Testis (tissue), 2 donors: ENCODE measurements around the gene FYB1.

Source experiments
- POLR2A ChIP-seq: fragments of 450-650 bp; IDR thresholded peaks from one replicate; pipeline ENCODE4 v1.6.1; 2017; ENCODE audit warnings: antibody characterized with exemption, mild to moderate bottlenecking, moderate library complexity
- TF ChIP-seq, protein P1 (sequence below), 3 experiments: fragments of 450-650 bp in 2 of 3; fragments of 200-600 bp in 1 of 3; sonication (generic) in 1 of 3; IDR thresholded peaks; one replicate each; pipeline ENCODE4 v1.5.1; 2016 to 2019; ENCODE audit warnings: antibody characterized with exemption in 3 of 3, mild to moderate bottlenecking in 2 of 3, moderate library complexity in 1 of 3

DNA sequence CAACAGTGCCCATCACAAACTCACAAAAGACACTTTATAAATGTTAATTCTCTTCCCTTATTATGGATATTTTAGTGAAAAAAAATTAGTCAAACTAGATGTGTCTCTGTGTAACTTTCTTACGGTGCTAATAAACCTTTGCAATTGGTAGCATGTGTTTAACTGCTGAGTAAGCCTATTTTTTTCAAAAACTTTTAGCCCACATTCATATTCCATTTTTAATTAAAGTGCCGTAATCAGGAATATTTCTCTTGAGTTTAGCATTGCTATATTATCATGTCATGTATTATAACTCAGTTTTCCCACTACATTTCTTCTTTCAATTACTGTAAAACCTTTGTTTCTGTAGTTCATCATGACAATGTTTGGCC lies 51.4 kb downstream of the FYB1 start:
- TF ChIP-seq, protein P1, sequence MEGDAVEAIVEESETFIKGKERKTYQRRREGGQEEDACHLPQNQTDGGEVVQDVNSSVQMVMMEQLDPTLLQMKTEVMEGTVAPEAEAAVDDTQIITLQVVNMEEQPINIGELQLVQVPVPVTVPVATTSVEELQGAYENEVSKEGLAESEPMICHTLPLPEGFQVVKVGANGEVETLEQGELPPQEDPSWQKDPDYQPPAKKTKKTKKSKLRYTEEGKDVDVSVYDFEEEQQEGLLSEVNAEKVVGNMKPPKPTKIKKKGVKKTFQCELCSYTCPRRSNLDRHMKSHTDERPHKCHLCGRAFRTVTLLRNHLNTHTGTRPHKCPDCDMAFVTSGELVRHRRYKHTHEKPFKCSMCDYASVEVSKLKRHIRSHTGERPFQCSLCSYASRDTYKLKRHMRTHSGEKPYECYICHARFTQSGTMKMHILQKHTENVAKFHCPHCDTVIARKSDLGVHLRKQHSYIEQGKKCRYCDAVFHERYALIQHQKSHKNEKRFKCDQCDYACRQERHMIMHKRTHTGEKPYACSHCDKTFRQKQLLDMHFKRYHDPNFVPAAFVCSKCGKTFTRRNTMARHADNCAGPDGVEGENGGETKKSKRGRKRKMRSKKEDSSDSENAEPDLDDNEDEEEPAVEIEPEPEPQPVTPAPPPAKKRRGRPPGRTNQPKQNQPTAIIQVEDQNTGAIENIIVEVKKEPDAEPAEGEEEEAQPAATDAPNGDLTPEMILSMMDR (IDR thresholded peaks at IDR 0.05), result no peak
- TF ChIP-seq POLR2A, result no peak
